HG03139 (cell line): ENCODE measurements around the gene ANKRD16.
"Not testable (repeated sequence)": the region's sequence is repeated elsewhere in the genome, so short reads cannot be mapped to it uniquely, and the experiment has no call there.

Experiments
- ATAC-seq: cut with Tn5 transposase; IDR thresholded peaks from one replicate; pipeline ENCODE4 v1.9.1; 2021; ENCODE audit not compliant: unreplicated experiment

ANKRD16 gene

GRCh38 chr10:5877041-5877440, 12.7 kb downstream of the ANKRD16 start:
- not testable (repeated sequence) for ATAC-seq

DNA sequence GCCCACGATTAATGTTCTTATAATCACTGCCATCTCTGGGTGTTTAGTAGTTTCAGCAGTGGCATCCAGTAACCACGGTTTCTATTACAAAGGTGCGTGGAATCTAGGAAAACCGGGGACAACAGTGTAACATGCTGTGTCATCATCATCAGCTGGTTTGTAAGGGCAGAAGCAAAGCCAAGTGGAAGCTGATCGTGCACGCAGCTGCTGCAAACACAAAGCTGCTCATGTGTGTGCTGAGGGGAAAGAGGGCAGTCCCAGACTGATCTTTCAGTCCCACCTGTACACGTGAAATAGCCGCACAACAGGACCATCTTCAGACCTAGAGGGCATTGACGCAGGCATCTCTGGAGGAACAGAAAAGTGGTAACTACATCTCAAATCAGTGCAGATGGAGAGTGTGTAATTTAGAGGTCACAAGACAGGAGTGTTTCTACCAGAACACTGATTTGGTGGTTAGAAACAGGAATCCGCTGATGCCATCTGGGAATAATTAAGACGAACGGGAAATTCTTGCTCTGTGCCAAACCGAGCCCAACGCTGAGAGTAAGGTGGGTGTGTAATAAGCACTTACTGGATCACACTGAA, 13.4 kb downstream of the ANKRD16 start:
- ATAC-seq = no peak

DNA sequence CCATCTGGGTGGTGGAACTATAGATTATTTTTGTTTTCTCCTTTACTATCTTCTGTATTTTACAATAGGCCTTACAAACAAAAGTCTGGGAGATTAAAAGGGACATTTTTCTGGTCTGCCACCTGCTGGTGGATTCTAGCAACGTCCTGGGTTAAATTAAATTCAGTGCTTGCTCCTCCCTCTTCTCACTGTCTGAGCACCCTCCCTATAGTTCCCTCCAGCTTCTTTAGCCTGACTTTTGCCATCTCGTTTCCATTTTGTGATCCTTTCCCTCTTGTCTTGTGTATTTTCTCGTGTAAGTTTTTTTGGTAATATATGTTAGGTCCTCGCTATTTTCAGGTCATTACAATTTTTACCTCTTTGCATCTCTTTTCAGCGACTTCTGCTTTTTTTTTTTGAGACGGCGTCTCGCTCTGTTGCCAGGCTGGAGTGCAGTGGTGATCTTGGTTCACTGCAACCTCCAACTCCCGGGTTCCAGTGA, 16.1 kb downstream of the ANKRD16 start:
- ATAC-seq = peak; percentile 67

DNA sequence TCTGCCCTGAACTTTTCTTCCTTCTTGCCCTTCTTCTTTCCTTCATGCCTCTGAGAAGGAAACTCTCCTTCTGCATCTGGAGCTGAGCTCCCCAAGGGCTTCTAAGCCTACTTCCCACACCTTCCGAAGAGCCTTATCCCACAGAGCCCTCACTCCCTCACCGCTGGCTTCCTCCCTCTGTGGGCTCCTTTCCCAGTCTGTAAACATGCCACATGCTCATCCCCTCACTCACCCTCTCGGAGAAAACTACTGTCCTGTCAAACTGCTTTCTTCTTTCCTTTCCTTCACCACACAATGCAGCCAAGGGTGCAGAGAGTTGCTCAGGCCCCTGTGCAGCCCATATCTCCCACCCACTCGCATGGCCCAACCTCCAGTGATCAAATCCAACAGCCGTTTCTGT, 18.1 kb downstream of the ANKRD16 start:
- ATAC-seq = no peak

- no peak for ATAC-seq
These were observed 20.5 kb downstream of the ANKRD16 start for GRCh38 chr10:5869156-5869555.

DNA sequence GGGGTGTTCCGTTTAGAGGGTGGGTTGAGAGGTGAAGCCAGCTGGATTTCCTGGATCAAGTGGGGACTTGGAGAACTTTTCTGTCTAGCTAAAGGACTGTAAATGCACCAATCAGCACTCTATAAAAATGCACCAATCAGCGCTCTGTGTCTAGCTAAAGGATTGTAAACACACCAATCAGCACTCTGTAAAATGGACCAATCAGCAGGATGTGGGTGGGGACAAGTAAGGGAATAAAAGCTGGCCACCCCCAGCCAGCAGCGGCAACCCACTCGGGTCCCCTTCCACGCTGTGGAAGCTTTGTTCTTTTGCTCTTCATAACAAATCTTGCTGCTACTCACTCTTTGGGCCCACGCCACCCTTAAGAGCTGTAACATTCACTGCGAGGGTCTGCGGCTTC, 21.3 kb downstream of the ANKRD16 start:
- ATAC-seq = not testable (repeated sequence)

- ATAC-seq = not testable (repeated sequence)
These were observed 22.5 kb downstream of the ANKRD16 start for GRCh38 chr10:5867091-5867615.

DNA sequence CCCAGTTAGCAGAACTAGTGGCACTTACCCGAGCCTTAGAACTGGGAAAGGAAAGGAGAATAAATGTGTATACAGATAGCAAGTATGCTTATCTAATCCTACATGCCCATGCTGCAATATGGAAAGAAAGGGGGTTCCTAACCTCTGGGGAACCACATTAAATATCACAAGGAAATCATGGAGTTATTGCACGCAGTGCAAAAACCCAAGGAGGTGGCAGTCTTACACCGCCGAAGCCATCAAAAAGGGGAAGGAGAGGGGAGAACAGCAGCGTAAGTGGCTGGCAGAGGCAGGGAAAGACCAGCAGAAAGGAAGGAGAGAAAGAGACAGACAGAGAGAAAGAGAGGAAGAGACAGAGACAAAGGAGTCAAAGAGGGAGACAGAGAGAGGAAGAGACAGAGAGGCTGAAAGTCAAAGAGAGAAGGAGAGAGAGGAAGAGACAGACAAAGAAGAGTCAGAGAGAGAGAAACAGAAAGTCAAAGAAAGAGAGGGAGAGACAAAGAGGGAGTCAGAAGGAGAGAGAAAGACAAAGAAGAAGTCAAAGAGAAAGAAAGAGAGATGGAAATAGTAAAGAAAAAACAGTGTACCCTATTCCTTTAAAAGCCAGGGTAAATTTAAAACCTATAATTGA, 23.1 kb downstream of the ANKRD16 start:
- not testable (repeated sequence) for ATAC-seq

- ATAC-seq = not testable (repeated sequence)
These were observed 26.6 kb downstream of the ANKRD16 start for GRCh38 chr10:5862981-5863685.

DNA sequence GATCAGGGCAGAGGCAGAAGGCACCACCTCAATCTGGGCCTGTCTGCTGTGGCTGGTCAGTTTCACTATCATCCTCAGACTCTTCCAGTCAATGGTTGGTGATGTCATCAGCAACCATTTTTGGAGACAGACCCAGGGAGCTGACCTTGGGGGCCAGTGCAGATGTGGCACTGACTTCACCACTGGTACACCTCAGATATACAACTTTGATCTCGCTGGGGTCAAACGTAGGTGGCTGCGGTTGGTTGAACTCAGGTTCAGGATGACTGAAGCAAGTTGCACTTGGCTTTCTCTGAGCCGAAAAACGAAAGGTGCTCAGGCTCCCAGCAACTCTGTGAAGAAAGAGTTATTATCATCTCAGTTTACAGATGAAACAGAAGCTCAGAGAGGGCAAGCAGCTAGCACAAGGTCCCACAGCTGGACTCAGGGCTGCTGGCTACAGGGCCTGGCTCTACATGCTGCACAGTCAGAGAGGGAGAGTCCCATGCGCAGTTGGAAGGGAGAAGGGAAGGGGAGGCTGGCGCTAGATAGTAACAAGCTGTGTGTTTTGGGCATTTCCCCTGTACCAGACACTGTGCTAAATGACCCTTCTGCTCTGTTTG, 27.2 kb downstream of the ANKRD16 start:
- peak; percentile 90 for ATAC-seq

DNA sequence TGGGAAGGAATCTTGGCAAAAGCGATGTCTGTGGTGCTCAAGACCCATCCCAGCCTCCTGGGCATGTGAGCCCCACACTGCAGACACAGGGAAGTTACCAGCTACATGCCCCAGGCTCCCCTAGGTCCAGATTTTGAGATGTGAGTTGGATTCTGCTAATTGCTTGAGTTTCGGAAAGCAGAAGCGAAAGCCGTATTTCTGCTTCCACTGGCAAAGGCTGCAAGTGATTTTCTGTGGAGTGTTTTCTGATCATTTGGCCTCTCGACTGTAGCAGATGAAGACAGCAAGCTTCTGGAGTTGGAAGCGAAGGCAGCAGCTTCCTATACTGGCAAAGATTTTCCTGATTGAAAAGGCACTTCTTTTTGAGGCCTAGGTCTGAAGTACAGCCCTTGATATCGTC, 29.6 kb downstream of the ANKRD16 start:
- no peak for ATAC-seq

DNA sequence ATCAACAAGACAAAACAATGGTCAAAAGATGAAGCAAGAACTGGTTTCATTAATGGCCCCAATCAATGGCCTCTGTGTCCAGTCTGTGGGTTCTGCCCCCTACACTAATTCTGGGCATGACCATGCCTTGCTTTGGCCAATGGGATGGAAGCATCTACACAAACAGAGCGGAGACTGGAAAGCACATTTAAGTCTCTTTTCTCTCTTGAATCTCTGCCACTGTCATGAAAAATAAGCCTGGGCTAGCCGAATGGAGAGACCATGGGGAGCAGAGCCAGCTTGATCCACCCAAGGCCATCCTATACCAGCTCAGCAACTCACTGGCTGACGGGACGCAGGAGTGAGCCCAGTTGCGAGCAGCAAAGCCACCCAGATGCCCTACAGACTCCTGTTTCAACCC, 30.9 kb downstream of the ANKRD16 start:
- no peak for ATAC-seq

- ATAC-seq = no peak
These were observed 33.0 kb downstream of the ANKRD16 start for GRCh38 chr10:5856701-5857004.

GRCh38 chr10:5855979-5856700, 33.6 kb downstream of the ANKRD16 start:
- no peak for ATAC-seq

- no peak for ATAC-seq
These were observed 35.6 kb downstream of the ANKRD16 start for GRCh38 chr10:5854131-5854475.

DNA sequence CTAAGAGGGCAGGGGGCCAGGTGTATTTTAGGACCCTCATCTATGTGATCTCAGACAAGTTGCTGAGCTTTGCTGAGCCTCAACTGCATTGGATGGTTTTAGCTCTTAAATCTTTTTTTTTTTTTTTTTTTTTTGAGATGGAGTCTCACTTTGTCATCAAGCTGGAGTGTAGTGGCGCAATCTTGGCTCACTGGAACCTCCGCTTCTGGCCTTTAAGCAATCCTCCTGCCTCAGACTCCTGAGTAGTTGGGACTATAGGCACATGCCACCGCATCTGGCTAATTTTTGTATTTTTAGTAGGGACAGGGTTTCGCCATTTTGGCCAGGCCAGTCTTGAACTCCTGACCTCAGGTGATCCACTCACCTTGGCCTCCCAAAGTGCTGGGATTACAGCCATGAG, 43.0 kb downstream of the ANKRD16 start:
- ATAC-seq = not testable (repeated sequence)

GRCh38 chr10:5844345-5845055, 45.2 kb downstream of the ANKRD16 start:
- no peak for ATAC-seq

DNA sequence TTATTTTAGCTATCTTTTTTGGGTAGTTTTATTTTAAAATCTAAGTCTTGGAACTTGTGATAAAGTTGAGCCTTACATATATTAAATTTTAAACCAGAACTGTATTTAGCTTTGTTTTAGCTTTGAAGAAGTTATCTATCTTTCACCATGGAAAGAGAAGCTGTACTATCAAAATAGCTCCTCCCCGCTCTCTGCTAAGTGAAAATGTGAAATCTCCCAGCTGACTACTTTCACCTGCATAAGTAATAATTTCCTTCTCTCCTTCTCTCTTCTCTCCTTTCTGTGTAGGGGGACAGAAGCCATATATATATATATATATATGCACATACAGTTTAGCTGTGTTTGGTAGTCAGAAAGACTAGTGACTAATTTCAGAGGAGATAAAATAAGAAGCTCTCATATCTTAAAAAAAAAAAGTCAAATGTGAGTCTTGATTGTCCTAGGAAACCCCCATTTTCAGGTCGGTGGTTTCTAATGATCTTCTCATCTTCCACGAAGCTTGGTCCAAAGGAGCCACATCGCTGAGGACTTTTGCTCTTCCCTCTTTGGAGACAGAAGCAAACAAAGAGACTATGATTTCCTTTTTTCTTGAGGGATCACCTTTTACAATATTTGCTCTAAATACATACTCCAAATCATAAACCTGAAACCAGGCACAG, 45.9 kb downstream of the ANKRD16 start:
- no peak for ATAC-seq

- no peak for ATAC-seq
These were observed 47.7 kb downstream of the ANKRD16 start for GRCh38 chr10:5841965-5842364.
